Effector CD8-positive, alpha-beta T cell (primary cell): Measurements from ENCODE around the gene CLCC1.
"Not testable (repeated sequence)": the region's sequence is repeated elsewhere in the genome, so short reads cannot be mapped to it uniquely, and the experiment has no call there.

ENCODE experiments used
- DNase-seq: peaks from one replicate; lab custom pipeline; 2025; lab: John Stamatoyannopoulos, UW
- total RNA-seq, 4 experiments: gene quantifications; one replicate each; lab custom pipeline; 2026; lab: John Stamatoyannopoulos, UW

Gene CLCC1, protein sequence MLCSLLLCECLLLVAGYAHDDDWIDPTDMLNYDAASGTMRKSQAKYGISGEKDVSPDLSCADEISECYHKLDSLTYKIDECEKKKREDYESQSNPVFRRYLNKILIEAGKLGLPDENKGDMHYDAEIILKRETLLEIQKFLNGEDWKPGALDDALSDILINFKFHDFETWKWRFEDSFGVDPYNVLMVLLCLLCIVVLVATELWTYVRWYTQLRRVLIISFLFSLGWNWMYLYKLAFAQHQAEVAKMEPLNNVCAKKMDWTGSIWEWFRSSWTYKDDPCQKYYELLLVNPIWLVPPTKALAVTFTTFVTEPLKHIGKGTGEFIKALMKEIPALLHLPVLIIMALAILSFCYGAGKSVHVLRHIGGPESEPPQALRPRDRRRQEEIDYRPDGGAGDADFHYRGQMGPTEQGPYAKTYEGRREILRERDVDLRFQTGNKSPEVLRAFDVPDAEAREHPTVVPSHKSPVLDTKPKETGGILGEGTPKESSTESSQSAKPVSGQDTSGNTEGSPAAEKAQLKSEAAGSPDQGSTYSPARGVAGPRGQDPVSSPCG
- total RNA-seq: 20.4 to 44.6 (median 34.0) reads per million in 4 experiments

DNA sequence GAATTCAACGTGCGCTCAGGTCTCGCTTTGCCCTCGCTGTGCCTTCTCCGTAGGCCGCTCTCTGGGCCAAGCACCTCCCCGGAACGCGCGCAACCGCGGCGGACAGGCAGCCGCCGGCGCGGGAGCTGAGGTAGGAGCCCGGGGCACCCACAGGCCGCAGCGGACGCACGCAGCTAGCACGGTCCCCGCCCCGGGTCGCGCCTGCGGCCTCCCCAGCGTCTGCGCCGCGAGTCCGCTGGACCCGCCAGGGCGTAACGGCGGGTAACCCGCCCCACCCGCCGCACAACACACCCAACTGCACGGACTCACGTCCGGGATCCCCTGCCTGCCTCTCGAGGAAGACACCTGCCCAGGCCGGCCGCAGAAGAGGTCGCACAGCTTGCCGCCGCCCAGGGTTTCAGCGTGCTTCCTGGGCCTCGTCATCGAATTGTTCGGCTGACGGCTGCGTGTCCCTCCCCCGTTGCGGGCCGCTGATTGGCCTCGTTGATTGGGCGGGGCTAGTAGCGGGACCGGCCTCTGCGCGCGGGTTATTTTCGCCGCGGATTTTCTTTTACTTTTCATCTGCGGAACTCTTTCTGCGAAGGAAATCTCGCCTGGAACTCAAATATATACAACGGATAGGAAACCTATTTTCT, at the start of gene CLCC1:
TSS of gene CLCC1 (minus strand) at position 433 of the 635 bp plus-strand sequence. CDS start 13,047 bp downstream, outside the sequence.
- DNase-seq: peak; percentile 87

GRCh38 chr1:109011335-109011734, 48.1 kb upstream of the CLCC1 start:
- no peak for DNase-seq

DNA sequence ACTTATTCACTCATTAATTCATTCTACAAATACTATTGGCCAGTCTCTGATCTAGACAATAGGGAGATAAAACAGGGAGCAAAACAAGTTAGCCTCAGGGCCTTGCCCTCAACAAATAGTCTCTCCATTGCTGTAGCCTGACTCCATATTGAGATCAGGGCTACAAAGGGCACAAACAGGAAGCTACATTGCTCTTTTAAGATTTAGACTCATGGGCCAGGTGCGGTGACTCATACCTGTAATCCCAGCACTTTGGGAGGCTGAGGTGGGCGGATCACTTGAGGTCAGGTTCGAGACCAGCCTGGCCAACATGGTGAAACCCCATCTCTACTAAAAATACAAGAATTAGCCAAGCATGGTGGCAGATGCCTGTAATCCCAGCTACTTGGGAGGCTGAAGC, 33.3 kb upstream of the CLCC1 start:
- not testable (repeated sequence) for DNase-seq

DNA sequence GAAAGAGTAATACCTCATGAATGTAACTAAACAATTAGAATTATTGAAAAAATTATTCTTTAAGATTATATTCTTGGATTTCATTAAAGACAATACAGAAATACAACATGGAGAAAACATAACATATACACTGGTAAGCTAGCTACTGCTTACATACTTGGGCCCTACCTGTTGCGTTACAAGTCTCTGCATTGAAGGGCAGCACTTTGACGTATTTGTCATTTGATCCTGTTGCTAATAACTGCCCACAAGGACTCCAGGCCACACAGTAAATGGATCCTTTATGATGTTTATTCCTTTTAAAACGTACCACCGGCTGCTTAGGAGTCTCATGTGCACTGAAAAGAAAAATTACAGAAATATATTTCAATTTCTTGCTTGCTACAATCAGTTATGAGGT, 19.8 kb upstream of the CLCC1 start:
- DNase-seq: no peak

GRCh38 chr1:108976658-108977057, 13.4 kb upstream of the CLCC1 start:
- no peak for DNase-seq

DNA sequence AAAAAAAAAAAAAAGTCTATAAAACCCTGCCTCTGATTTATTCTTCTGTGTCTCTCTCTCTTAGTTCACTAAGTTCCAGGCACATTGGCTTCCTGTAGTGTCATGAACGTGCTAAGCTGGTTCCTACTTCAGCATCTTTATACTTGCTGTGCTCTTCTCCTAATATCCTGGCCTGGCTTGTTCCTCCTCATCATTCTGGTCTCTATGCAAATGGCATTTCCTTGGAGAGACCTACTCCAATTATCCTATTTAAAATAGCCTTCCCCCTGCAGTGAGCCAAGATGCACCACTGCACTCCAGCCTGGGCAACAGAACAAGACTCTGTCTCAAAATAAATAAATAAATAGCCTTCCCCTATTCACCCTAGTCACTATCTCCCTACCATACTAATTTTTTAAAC, 9.7 kb upstream of the CLCC1 start:
- no peak for DNase-seq

DNA sequence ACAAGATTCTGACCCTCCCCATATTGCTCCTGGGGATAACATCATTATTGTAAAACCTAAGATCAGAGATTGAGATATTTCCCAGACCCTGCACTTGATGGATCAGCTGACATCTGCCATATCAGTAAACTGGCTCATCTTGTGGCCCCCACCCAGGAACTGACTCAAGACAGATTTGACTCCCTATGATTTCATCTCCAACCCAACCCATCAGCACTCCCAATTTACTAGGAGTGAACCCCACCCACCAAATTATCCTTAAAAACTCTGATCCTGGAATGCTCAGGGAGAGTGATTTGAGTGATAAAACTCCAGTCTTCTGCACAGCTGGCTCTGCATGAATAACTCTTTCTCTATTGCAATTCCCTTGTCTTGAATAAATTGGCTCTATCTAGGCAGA, 6.1 kb upstream of the CLCC1 start:
- no peak for DNase-seq

- DNase-seq: no peak
Measured at GRCh38 chr1:108962681-108963051, 618 bp downstream of the CLCC1 start.

DNA sequence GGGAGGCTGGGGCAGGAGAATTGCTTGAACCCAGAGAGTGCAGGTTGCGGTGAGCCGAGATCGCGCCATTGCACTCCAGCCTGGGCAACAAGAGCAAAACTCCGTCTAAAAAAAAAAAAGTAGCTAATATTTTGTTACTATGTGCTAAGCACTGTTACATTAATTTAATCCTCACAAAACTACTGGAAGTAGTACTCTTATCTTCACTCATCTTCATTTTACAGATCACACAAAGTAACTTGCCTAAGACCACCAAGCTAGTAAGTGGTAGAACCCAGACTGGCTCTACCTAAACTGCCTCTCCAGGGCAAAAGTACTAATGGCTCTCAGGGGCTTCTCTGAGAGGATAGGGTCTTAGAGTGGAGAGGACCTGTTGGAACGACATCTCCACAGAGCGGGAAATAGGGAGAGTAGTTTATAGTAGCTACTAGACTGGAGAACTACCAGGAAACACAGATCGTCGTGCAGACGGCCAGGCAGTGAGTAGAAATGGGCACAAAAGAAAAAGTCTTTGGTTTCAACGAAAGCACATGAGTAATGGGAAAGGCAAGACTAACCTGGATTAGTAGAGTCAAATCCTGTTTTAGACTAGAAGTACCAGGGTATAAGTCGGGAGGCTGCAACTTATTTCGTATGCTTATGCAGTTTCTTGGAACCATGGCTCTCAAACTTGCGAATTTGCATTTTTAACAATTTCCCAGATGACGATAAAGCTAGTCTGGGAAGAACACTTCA, 1.4 kb downstream of the CLCC1 start:
- no peak for DNase-seq

DNA sequence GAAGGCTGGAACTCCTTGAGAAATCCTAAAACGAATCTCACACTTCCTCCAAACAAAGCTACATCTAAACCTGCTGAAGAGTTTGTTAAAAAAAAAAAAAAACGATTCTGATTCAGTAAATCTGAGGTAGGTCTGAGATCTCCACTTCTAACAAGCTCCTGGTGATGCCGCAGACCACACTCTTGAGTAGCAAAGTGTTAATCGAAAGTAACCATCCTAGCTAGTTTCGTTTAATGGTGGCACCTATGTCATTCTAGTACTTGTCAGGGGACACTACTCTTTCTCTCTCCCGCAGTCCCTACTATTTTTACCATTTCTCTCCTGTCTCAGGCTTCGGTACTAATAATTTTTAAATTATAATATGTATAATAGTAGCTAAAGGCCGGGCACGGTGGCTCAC, 2.1 kb downstream of the CLCC1 start:
- DNase-seq: no peak

- no peak for DNase-seq
Measured at GRCh38 chr1:108960719-108961118, 2.6 kb downstream of the CLCC1 start.

- DNase-seq: no peak
Measured at GRCh38 chr1:108957888-108958287, 5.4 kb downstream of the CLCC1 start.

DNA sequence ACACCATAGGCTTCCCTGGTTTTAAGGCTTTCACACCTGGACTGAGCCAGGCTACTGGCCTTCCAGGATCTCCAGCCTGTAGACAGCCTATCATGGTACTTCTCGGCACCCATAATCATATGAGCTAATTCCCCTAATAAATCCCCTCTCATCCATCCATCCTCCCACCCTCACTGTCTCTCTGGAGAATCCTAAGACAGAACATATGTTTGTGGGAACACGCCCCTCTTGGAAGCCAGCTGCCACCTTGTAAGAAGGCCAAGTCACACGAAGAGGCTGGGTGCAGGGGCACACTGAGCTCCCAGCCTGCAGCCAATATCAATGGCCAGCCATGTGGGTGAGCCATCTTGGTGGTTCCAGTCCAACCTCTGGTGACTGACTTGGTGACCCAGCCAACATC, 7.4 kb downstream of the CLCC1 start:
- no peak for DNase-seq

DNA sequence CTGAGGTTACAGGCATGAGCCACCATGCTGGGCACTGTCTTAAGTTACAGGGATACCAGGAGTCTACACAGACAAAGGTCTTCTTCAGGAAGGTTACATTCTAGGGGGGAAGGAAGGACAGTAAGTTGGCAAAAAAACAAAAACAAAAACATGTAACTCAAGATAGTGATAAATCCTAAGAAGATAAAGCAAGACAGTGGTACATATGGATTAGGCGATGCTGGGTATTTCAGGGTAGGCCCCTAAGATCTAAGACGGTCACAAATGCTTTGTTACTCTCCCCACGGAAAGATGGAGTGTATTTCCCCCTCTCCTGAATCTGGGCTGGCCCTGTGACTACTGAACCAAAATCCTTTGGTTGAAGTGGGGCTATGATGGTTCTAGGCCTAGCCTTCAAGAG, 8.2 kb downstream of the CLCC1 start:
- DNase-seq: no peak

DNA sequence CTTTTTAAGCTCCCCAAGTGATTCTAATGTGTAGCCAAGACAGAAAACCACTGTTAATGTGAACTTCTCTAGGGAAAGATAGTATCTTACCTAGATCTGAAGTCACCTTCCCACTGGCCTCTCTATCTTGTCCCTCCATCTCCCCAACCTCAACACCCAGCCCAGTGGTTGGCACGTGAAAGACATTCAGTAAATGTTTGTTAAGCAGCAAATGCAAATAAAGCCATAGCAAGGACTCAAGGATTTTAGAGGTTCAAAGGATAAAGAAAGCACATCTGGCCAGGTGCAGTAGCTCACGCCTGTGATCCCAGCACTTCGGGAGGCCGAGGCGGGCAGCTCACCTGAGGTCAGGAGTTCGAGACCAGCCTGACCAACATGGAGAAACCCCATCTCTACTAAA, 9.8 kb downstream of the CLCC1 start:
- DNase-seq: no peak

- DNase-seq: no peak
Measured at GRCh38 chr1:108951242-108951641, 12.0 kb downstream of the CLCC1 start.

- no peak for DNase-seq
Measured at GRCh38 chr1:108949044-108949443, 14.2 kb downstream of the CLCC1 start.

DNA sequence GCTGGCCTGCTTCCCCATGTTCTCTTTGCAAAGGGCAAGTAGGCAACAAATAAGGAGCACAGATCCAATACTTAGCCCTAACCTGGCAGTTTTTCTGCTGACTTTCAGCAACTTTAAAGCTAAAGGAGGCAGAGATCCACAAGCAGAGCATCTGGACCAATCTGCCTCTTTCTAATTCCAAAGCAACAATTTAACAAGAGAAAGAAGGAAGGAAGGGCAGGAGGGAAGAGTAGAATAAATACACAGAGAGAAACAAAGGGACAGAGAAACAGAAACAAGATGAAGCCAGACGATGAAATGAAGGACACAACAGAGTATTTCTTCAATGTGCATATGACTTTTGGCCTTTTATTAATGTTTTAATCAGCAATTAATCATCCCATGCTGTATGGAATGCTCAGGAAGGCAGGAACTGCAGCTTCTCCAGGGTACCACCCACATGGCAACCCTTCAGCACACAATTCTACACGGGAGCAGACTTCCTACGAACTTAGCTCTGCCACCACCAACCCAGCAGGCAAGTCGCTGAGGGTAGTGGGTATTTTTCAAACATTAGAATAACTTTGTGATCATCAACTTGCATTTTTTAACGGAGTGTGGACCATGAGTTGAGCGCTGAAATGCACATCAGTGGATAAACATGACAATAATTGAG, 15.3 kb downstream of the CLCC1 start:
- DNase-seq: no peak

DNA sequence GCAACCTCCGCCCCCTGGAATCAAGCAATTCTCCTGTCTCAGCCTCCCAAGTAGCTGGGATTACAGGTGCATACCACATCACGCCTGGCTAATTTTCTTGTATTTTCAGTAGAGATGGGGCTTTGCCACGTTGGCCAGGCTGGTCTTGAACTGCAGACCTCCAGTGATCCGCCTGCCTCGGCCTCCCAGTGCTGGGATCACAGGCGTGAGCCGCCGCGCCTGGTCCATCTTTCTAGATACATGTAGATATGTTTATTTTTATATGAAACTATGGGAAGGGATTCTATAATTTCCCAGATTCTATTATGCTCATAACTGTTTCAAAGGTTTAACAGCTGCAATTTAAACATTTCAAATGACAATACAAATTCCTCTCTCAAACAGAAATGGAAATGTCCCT, 27.1 kb downstream of the CLCC1 start:
- no peak for DNase-seq

DNA sequence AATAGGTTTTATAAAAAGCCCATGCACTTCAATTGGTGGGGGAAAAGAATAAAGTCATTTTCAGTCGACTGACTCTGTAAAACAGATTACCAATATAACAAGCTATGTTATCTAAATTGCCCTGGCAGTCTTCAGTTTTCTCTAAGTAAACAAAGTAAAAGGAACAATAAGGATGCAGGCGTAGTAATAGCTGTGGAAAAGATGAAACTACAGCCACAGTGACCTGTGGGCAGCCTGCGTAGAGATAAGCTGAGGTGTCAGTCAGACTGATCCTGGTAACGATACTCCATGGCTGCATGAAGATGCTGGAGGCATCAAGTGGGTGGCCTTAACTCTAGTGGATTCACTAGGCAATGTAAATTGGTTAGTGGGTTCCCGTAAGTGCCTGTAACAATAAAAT, 29.3 kb downstream of the CLCC1 start:
- no peak for DNase-seq

DNA sequence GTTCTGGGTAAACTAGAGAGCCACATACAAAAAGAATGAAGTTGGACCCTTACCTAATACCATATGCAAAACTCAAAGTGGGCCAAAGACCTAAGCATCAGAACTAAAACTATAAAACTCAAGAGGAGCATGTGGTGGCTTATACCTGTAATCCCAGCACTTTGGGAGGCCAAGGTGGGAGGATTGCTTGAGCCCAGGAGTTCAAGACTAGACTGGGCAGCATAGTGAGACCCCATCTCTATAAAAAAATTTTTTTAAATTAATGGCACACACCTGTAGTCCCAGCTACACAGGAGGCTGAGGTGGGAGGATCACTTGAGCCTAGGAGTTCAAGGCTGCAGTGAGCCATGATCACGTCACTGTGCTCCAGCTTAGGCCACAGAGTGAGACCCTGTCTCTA, 35.7 kb downstream of the CLCC1 start:
- not testable (repeated sequence) for DNase-seq

DNA sequence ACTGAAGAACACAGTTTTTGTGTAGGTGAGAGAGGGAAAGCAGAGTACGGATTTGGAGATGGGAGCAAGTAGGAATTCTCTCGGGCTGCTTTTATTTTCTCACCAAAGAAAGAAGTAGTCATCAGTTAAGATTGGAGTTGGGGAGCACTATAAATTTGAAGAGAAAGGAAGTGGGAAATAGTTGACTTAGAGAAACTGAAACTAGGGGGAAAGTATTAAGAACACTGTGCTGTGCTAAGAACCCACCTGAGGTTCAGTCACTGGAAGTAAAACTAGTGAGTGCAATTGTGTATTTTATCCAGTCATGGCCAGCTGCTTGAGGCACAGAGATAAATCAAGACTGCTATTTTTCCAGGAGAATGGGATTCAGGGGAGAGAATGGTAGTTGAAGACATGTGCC, 37.4 kb downstream of the CLCC1 start:
- no peak for DNase-seq
